Coronary artery (tissue), 2 donors: ENCODE results near the gene SYT1.

Source experiments
- DNase-seq: peaks from one replicate; pipeline ENCODE4 v3.0.0-alpha.2; 2017; ENCODE audit warnings: low spot score
- H3K27ac ChIP-seq, 2 donors: fragments of 200-600 bp; sonication (generic); one replicate each; pipeline ENCODE4 v1.5.1; 2016 to 2019
- H3K4me3 ChIP-seq: fragments of 200-600 bp; sonication (generic); 2 replicates; pipeline ENCODE4 v1.5.1; 2016; ENCODE audit warnings: mild to moderate bottlenecking, moderate library complexity
- CTCF ChIP-seq: fragments of 200-600 bp; sonication (generic); IDR thresholded peaks from one replicate; pipeline ENCODE4 v1.5.1; 2019; ENCODE audit warnings: antibody characterized with exemption

SYT1 gene

GRCh38 chr12:79358716-79359300 lies 494.2 kb downstream of the SYT1 start:
- TF ChIP-seq CTCF: no peak
- DNase-seq: no peak
- H3K27ac ChIP-seq: no peak overlapping the region
- no peak overlapping the region for H3K4me3 ChIP-seq

GRCh38 chr12:79360286-79360685 lies 495.7 kb downstream of the SYT1 start:
- no peak overlapping the region for H3K4me3 ChIP-seq
- no peak for DNase-seq
- H3K27ac ChIP-seq: no peak overlapping the region
- no peak for TF ChIP-seq CTCF

GRCh38 chr12:79360936-79361335 lies 496.4 kb downstream of the SYT1 start:
- H3K27ac ChIP-seq: no peak overlapping the region
- H3K4me3 ChIP-seq: no peak overlapping the region
- no peak for DNase-seq
- TF ChIP-seq CTCF: no peak

GRCh38 chr12:79364197-79364596 lies 499.6 kb downstream of the SYT1 start:
- Histone ChIP-seq H3K4me3 (no peak overlapping the region), H3K27ac (no peak overlapping the region)
- no peak for DNase-seq
- TF ChIP-seq CTCF: no peak

- TF ChIP-seq CTCF: no peak
- no peak for DNase-seq
- Histone ChIP-seq H3K4me3 (no peak overlapping the region), H3K27ac (no peak overlapping the region)
Measured at GRCh38 chr12:79366374-79366773, 501.8 kb downstream of the SYT1 start.

GRCh38 chr12:79367032-79367589 lies 502.5 kb downstream of the SYT1 start:
- H3K4me3 ChIP-seq: no peak overlapping the region
- no peak overlapping the region for H3K27ac ChIP-seq
- DNase-seq: no peak
- no peak for TF ChIP-seq CTCF

- Histone ChIP-seq H3K4me3 (no peak overlapping the region), H3K27ac (no peak overlapping the region)
- no peak for DNase-seq
- no peak for TF ChIP-seq CTCF
Measured at GRCh38 chr12:79370021-79370420, 505.4 kb downstream of the SYT1 start.
